Coronary artery (tissue), 2 donors: ENCODE measurements around the gene ATP13A1.

ENCODE experiments used
- DNase-seq: peaks from one replicate; pipeline ENCODE4 v3.0.0-alpha.2; 2017; ENCODE audit warnings: low spot score
- H3K27ac ChIP-seq, 2 donors: fragments of 200-600 bp; sonication (generic); one replicate each; pipeline ENCODE4 v1.5.1; 2016 to 2019
- H3K4me3 ChIP-seq: fragments of 200-600 bp; sonication (generic); 2 replicates; pipeline ENCODE4 v1.5.1; 2016; ENCODE audit warnings: mild to moderate bottlenecking, moderate library complexity
- CTCF ChIP-seq: fragments of 200-600 bp; sonication (generic); IDR thresholded peaks from one replicate; pipeline ENCODE4 v1.5.1; 2019; ENCODE audit warnings: antibody characterized with exemption

ATP13A1 gene

GRCh38 chr19:19632661-19633060 is 30.8 kb downstream of the ATP13A1 start:
- Histone ChIP-seq H3K4me3 (no peak overlapping the region), H3K27ac (no peak overlapping the region)
- DNase-seq: no peak
- TF ChIP-seq CTCF: no peak

- no peak for TF ChIP-seq CTCF
- Histone ChIP-seq H3K4me3 (no peak overlapping the region), H3K27ac (no peak overlapping the region)
- no peak for DNase-seq
Measured at GRCh38 chr19:19631346-19631745, 32.1 kb downstream of the ATP13A1 start.

GRCh38 chr19:19630426-19630825 is 33.0 kb downstream of the ATP13A1 start:
- H3K4me3 ChIP-seq: no peak overlapping the region
- no peak for DNase-seq
- TF ChIP-seq CTCF: no peak

GRCh38 chr19:19630062-19630414 is 33.4 kb downstream of the ATP13A1 start:
- TF ChIP-seq CTCF: no peak
- Histone ChIP-seq H3K4me3 (no peak overlapping the region), H3K27ac (no peak overlapping the region)
- no peak for DNase-seq

More at GRCh38 chr19:19630426-19630825, 33.0 kb downstream of the ATP13A1 start:
- no peak overlapping the region for H3K27ac ChIP-seq

- no peak for DNase-seq
- no peak for TF ChIP-seq CTCF
- Histone ChIP-seq H3K4me3 (peak overlapping the region; percentile 71), H3K27ac (no peak overlapping the region)
Measured at GRCh38 chr19:19628501-19629134, 34.9 kb downstream of the ATP13A1 start.

- TF ChIP-seq CTCF: no peak
- peak within 1 kb of the TSS; percentile 71 for H3K4me3 ChIP-seq
- no peak for DNase-seq
- H3K27ac ChIP-seq: no peak within 1 kb of the TSS
Measured at GRCh38 chr19:19627621-19628500, 35.6 kb downstream of the ATP13A1 start, which contains the start of gene LPAR2. Gene LPAR2 (minus strand): TSS chr19:19628220. CDS start chr19:19627275, 945 bp downstream.
